ENCODE data around the gene GRM1.

GRM1 gene

DNA sequence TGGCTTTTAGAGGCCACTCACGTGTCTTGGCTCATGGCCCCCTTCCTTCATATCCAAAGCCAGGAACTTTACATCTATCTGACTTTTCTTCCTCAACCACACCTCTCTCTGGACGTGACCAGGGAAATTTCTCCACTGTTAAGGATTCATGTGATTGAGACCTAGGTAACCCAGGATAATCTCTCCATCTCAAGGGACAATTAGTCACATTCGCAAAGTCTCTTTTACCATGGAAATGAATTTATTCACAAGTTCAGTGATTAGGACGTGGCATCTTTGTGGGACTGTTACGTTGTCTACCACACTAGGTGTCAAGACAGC is 287.3 kb downstream of the GRM1 start:
- DNase-seq (ENCODE audit: low read depth in 2 of 2): no peak

DNA sequence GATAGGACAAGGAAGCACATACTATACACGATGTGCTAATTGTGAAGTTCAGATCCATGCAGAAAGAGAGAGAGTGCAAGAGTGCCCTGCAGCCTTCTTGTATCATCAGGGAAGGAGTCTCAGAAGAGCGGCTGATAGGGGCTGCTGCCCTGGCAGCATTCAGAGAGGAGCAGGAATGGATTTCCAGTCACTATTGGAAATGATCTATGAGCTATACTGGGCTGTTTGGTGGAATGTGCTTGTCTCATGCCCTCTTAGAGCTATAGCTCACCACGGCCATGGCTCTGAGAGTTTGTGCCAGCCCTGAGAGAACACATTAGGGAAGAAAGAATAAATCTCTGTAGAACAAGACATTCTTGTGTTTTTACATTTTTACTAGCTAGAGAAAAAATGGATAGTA is 302.2 kb downstream of the GRM1 start:
- no peak for DNase-seq (ENCODE audit: low read depth in 2 of 2)

- DNase-seq (ENCODE audit: low read depth in 2 of 2): no peak
Observed at GRCh38 chr6:146335336-146335735, 306.5 kb downstream of the GRM1 start.

DNA sequence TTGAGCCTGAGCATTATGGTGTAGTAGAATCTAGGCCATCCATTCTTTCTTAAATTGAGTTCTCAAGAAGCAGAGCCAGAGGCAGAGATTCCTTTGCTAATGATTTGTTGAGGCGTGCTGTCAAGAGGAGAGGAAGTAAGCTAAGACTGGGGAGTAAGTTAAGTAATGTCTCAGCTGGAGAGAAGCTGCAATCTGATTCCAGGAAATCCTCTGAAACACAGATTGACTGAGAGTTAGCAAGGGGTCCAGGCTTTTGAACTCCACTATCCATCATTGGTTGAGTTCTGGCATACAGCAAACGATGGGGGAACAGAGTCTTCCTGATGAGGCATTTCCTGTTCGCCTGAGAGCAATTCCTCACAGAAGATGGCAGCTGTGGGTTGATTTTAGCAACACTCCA is 307.3 kb downstream of the GRM1 start:
- DNase-seq (ENCODE audit: low read depth in 2 of 2): no peak

- DNase-seq (ENCODE audit: low read depth in 2 of 2): no peak
Observed at GRCh38 chr6:146337376-146337775, 308.5 kb downstream of the GRM1 start.

GRCh38 chr6:146339716-146340115 is 310.9 kb downstream of the GRM1 start:
- DNase-seq (ENCODE audit: low read depth in 2 of 2): no peak

DNA sequence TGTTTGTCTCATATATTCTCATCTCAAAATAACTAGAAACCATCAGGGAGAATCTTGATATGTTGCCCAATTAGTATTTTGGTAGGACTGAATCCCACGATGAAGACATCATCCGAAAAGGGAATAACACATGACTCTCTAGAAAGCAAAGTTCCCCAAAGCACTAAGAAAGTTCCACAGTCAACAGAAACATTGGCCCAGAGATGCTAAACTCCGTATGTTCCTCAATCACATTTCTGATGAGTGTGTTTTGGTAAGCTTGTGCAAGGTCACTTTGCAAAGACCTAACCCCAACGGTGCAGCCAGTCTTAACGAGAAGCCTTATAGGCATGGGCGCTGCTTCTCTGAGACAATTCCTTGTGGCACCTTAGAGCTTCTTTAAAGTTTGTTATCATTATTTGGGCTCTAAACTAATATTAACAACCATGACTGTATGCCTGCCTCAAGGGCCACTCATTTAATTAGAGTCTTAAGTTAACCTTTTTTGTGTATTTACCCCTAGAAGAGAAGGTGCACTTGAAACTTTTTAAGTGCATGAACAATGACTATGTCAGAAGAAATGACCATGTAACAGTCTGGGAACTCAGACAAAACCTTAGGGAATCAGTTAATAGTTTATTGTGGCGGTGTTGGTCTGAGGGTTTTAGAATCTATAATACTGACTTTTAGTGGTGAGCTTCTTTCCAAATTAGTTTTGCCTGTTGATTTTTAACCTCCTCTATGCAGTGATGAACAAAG is 312.8 kb downstream of the GRM1 start:
- DNase-seq (ENCODE audit: low read depth in 2 of 2): no peak

GRCh38 chr6:146345598-146345997 is 316.7 kb downstream of the GRM1 start:
- no peak for DNase-seq (ENCODE audit: low read depth in 2 of 2)

- no peak for DNase-seq (ENCODE audit: low read depth in 2 of 2)
Observed at GRCh38 chr6:146347090-146347489, 318.2 kb downstream of the GRM1 start.

- no peak for DNase-seq (ENCODE audit: low read depth in 2 of 2)
Observed at GRCh38 chr6:146347690-146348089, 318.8 kb downstream of the GRM1 start.

DNA sequence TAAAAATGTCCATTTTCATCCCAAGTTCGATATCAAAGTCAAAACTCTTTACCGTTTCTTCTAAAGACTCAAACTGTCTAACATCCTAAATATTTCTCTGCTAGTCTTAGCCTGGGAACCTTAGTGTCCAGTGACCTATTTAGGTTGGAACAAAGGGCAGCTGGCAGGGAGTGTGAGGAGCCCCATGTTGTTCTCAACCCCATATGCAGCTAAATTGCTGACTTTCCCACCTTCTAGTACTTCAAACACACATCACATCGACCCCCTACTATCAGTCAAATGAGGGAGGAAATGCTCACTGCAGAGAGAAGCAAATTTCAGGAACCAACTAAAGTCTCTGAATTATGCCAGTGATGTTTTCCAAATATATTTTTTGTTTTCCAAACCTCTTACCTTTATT is 322.2 kb downstream of the GRM1 start:
- no peak for DNase-seq (ENCODE audit: low read depth in 2 of 2)

DNA sequence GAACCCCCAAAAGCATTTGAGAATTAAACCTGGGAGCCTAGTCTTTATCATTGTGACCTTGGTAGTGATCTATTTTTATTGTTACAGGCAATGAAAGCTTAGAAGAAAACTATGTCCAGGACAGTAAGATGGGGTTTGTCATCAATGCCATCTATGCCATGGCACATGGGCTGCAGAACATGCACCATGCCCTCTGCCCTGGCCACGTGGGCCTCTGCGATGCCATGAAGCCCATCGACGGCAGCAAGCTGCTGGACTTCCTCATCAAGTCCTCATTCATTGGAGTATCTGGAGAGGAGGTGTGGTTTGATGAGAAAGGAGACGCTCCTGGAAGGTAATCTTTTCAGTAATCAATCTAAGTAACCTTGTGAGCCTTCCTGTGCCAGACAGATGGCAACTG is 323.3 kb downstream of the GRM1 start:
- no peak for DNase-seq (ENCODE audit: low read depth in 2 of 2)

GRCh38 chr6:146354451-146354850 is 325.6 kb downstream of the GRM1 start:
- no peak for DNase-seq (ENCODE audit: low read depth in 2 of 2)

DNA sequence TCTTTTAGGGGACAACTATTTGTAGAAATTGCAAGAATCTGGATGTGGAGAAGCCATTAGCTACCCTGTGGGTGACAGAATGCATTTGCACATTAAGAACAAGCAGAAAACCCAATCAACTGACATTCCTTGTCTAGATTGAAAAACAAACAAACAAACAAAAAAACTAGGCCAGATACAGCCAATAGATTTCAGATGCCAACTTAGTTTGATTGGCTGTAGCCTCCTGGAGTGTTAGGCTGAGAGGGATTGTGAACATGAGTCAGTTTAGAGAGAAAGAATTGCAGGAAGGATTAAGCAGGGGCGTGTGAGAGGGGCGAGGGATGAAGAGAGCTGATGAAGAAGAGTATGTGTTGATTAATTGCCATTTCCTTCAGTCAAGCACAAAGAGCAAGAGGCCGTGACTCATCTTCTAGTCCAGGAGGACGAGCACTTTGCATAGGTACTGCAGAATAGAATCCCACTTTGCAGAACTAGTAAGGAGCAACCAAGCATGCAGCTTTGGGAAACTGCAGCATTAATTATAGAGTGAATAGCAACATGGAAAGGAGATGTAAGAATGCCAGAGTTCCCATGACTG is 326.7 kb downstream of the GRM1 start:
- no peak for DNase-seq (ENCODE audit: low read depth in 2 of 2)

GRCh38 chr6:146357578-146358430 is 328.9 kb downstream of the GRM1 start:
- DNase-seq (ENCODE audit: low read depth in 2 of 2): no peak

DNA sequence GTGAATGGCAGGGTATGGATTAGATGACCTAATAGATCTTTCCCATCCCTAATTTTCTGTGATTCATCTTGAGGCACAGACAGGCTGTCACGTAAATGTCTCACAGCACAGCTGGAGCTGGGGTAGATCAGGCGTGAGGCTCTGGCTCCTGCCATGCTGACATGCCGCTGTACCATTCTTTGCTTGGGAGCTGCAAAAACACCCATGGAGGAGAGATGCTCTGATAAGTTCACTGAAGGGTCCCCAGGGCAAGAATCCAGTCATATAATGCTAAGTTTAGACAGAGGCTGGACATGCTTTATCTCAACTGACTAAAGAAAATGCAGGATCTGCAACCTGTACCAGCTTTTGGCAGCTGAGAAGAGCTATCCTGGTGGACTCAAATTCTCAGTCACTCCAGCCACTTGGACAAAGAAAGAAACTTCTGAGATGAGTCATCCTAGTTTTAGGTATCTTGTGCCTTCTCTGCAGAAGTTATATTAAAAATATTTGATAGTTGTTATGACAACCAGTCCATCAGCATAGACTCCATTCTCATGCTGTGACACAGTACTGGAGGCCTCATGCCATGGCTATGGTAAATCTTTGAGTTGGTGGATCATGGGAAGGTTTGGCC is 329.7 kb downstream of the GRM1 start:
- no peak for DNase-seq (ENCODE audit: low read depth in 2 of 2)

DNA sequence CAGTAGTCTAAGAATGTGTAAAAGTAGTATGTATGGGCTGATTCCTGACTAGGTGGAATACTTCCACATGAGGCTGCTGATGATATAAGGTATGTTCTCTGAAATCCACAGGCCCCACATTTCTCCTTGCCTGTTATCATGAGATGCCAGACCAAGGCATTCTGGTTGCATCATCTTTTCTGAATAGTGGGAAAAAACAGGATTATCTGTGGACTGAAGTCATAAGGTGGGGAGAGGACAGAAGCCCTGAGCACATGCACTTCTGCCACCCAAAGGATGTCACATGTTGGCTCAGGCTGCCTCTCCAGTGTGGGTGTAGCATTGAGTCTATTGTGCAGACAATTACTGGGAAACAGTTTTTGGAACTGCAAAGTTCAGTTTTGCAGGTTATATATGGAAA is 330.3 kb downstream of the GRM1 start:
- DNase-seq (ENCODE audit: low read depth in 2 of 2): no peak

GRCh38 chr6:146361128-146361924 is 332.5 kb downstream of the GRM1 start:
- DNase-seq (ENCODE audit: low read depth in 2 of 2): no peak

GRCh38 chr6:146363838-146364607 is 335.2 kb downstream of the GRM1 start:
- no peak for DNase-seq (ENCODE audit: low read depth in 2 of 2)

DNA sequence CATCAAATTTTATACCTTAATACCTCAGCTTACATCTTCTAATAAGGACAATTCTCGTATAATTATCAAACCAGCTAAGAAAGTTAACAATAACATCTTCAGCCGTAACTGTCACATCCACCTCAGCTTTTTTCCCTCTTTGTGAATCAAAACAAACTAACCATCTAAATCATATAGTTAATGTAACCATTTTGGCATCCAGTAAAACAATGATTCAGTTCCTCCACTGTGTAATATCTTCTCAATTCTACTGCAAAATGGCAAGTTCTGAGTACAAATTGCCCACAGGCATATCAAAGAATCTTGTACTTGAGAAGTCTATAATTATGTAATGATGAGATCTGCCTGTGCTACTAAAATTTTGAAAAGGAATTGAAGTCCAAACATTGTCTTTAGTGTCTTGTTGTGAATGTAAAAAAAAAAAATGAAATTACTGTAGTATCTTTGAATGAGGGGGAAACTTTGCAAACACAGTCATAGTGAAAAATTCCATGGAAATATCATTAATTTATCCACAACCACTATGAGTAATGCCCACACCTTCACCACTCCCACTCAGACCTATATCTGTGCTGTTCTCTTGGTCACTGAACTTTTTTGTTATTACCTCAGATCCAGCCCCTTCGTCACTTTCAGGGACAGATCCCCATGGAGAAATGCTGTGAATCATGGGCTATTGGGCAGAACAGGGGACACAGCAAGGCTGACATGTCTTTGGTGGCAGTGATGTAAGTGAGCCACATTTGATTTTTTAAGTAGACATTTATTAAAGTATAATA is 336.1 kb downstream of the GRM1 start:
- DNase-seq (ENCODE audit: low read depth in 2 of 2): no peak
